Fibroblast of lung (primary cell): Measurements from ENCODE around the gene SRSF11.

Experiments used
- CTCF ChIP-seq, 2 donors: IDR thresholded peaks in 1 of 2; conservative IDR thresholded peaks in 1 of 2; 1 replicate in 1 of 2; 2 replicates in 1 of 2; pipeline ENCODE4 v1.5.1; 2011 to 2012; ENCODE audit warnings: low read length in 2 of 2, control low read depth in 1 of 2, inconsistent platforms in 1 of 2, low read depth in 1 of 2, mild to moderate bottlenecking in 1 of 2
- EZH2 ChIP-seq: IDR thresholded peaks from 2 replicates; pipeline ENCODE4 v1.5.1; 2012; ENCODE audit warnings: low read length, control low read depth, mild to moderate bottlenecking; ENCODE audit errors: missing control alignments

GRCh38 chr1:70286453-70286852 is 65.3 kb downstream of the SRSF11 start:
- TF ChIP-seq CTCF (conservative IDR thresholded peaks at IDR 0.05 in 1 of 2, IDR thresholded peaks at IDR 0.05 in 1 of 2; ENCODE audit: low read depth in 1 of 2, low read length in 2 of 2) (no peak), EZH2 (no peak)
